Measurements from ENCODE around the gene COPZ2. TPM values are rescaled to one million over a fixed set of nuclear protein-coding genes. Genes with fewer than 3 reads are reported as not detected.

Gene COPZ2
- total and polyA plus RNA-seq, 2 donors (not counting 1 experiment from before 2014, with no cell fraction given): 1.0 to 2.3 TPM

- TF ChIP-seq CTCF (IDR thresholded peaks at IDR 0.05) (no peak), EZH2 (IDR thresholded peaks at IDR 0.05; ENCODE audit: borderline replicate concordance, insufficient read depth, low read depth, low read length, poor library complexity, severe bottlenecking) (no peak)
- no peaks in the 10 kb centered on the region for H3K9me3 Mint-ChIP-seq (ENCODE audit: insufficient read depth)
- Histone ChIP-seq H3K4me3 (ENCODE audit: control extremely low read depth in 1 of 5, extremely low read depth in 1 of 5, insufficient read depth in 1 of 5, low read depth in 2 of 5, low read length in 4 of 5) (no peak overlapping the region), H3K9ac (ENCODE audit: low read length) (no peak overlapping the region), H3K36me3 (replicated peaks in 1 of 2; ENCODE audit: control extremely low read depth in 1 of 2, control insufficient read depth in 1 of 2, extremely low read depth in 1 of 2, insufficient read depth in 2 of 2, low read length in 1 of 2) (no peaks in the 10 kb centered on the region), H3K4me1 (ENCODE audit: control insufficient read depth in 2 of 2, insufficient read depth in 2 of 2, low read length in 2 of 2) (no peaks in the 10 kb centered on the region), H3K9me3 (ENCODE audit: control extremely low read depth in 1 of 3, control insufficient read depth in 2 of 3, insufficient read depth in 1 of 3, low read length in 2 of 3) (no peaks in the 10 kb centered on the region), H3K27me3 (replicated peaks in 1 of 4; ENCODE audit: control extremely low read depth in 1 of 4, control insufficient read depth in 3 of 4, insufficient read depth in 4 of 4, low read length in 3 of 4) (peaks cover 0 to 26% (median 0%) of the 10 kb centered on the region in 4 experiments), H3K79me2 (ENCODE audit: control insufficient read depth, insufficient read depth, low read length) (no peaks in the 10 kb centered on the region), H3K4me2 (replicated peaks; ENCODE audit: low read depth, low read length, poor library complexity, severe bottlenecking) (no peak overlapping the region), H3K27ac (ENCODE audit: low read length in 2 of 2) (no peak overlapping the region), H4K20me1 (ENCODE audit: control insufficient read depth, insufficient read depth, low read length, poor library complexity, severe bottlenecking) (no peaks in the 10 kb centered on the region), H2AFZ (ENCODE audit: insufficient read depth, low read depth, low read length, poor library complexity, severe bottlenecking) (no peak overlapping the region)
- CTCF ChIA-PET: interaction anchor here (0.5 kb wide), 1 partner anchor 1054 kb away, joined by 4 read pairs; no protein-coding TSS in a partner anchor
- 85% methylated on average over 12 of the region's 13 CpGs for WGBS (ENCODE audit: insufficient coverage)
- H3K27me3 Mint-ChIP-seq: peaks cover 22% of the 10 kb centered on the region
- H3K4me1 Mint-ChIP-seq: no peaks in the 10 kb centered on the region
- intact Hi-C loops (cut with micrococcal nuclease): no loop called here
- H3K27ac Mint-ChIP-seq: no peak overlapping the region
- POLR2A ChIA-PET: no interaction called here
- H3K4me3 Mint-ChIP-seq: no peak overlapping the region
- no peak for DNase-seq
- no peak for ATAC-seq (ENCODE audit: low read depth)
Observed at GRCh38 chr17:47995241-47995935, 42.2 kb downstream of the COPZ2 start.

- Histone ChIP-seq H2AFZ (ENCODE audit: insufficient read depth, low read depth, low read length, poor library complexity, severe bottlenecking) (no peak overlapping the region), H3K4me2 (replicated peaks; ENCODE audit: low read depth, low read length, poor library complexity, severe bottlenecking) (no peak overlapping the region), H3K4me1 (ENCODE audit: control insufficient read depth in 2 of 2, insufficient read depth in 2 of 2, low read length in 2 of 2) (no peaks in the 10 kb centered on the region), H3K9ac (ENCODE audit: low read length) (no peak overlapping the region), H3K27me3 (replicated peaks in 1 of 4; ENCODE audit: control extremely low read depth in 1 of 4, control insufficient read depth in 3 of 4, insufficient read depth in 4 of 4, low read length in 3 of 4) (peaks cover 0 to 26% (median 0%) of the 10 kb centered on the region in 4 experiments), H3K36me3 (replicated peaks in 1 of 2; ENCODE audit: control extremely low read depth in 1 of 2, control insufficient read depth in 1 of 2, extremely low read depth in 1 of 2, insufficient read depth in 2 of 2, low read length in 1 of 2) (no peaks in the 10 kb centered on the region), H3K4me3 (ENCODE audit: control extremely low read depth in 1 of 5, extremely low read depth in 1 of 5, insufficient read depth in 1 of 5, low read depth in 2 of 5, low read length in 4 of 5) (no peak overlapping the region), H3K9me3 (ENCODE audit: control extremely low read depth in 1 of 3, control insufficient read depth in 2 of 3, insufficient read depth in 1 of 3, low read length in 2 of 3) (no peaks in the 10 kb centered on the region), H3K79me2 (ENCODE audit: control insufficient read depth, insufficient read depth, low read length) (no peaks in the 10 kb centered on the region), H3K27ac (ENCODE audit: low read length in 2 of 2) (no peak overlapping the region), H4K20me1 (ENCODE audit: control insufficient read depth, insufficient read depth, low read length, poor library complexity, severe bottlenecking) (no peaks in the 10 kb centered on the region)
- intact Hi-C loops (cut with micrococcal nuclease): no loop called here
- WGBS (ENCODE audit: insufficient coverage): 79% methylated on average over 4 of the region's 4 CpGs
- CTCF ChIA-PET: interaction anchor here (1.2 kb wide), 1 partner anchor 79 kb away, joined by 3 read pairs; no protein-coding TSS in a partner anchor
- no peaks in the 10 kb centered on the region for H3K4me1 Mint-ChIP-seq
- ATAC-seq (ENCODE audit: low read depth) (no peak), DNase-seq (no peak)
- no peaks in the 10 kb centered on the region for H3K9me3 Mint-ChIP-seq (ENCODE audit: insufficient read depth)
- POLR2A ChIA-PET: no interaction called here
- H3K27me3 Mint-ChIP-seq: peaks cover 21% of the 10 kb centered on the region
- H3K4me3 Mint-ChIP-seq: no peak overlapping the region
- TF ChIP-seq EZH2 (IDR thresholded peaks at IDR 0.05; ENCODE audit: borderline replicate concordance, insufficient read depth, low read depth, low read length, poor library complexity, severe bottlenecking): no peak
- TF ChIP-seq CTCF (IDR thresholded peaks at IDR 0.05): no peak
- H3K27ac Mint-ChIP-seq: no peak overlapping the region
Observed at GRCh38 chr17:47994724-47995123, 42.9 kb downstream of the COPZ2 start.
